Measurements from ENCODE around the gene GSN.

DNA sequence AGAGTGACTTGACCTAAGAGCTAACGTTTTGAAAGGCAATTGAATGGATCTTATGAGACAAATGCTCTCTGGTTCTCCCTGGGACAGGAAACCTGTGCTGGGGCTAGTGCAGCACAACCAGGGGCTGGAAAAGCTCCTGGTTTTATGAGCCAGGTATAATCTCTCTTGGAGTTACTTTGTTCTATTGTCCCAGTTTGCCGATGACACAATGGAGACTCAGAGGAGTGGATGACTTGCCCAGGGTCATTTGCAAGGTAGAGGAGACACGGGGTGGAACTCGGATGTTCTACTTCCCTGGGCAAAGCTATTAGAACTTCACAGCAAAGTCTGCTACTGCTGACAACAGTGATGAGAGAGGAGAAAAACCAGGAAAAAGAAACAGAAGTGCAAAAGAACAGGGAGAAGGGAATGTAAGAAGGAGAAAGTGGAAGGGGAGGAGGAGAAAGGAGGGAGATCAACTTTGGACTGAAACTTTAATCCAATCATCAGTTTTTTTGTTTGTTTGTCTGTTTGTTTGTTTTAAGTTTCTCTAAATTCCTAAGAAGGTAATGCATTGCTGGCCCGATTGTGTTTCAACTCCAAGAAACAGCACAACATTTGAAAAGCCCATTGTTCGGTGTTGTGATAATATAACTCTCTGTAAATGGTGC lies 7.4 kb upstream of the GSN start:
- no peak for TF ChIP-seq POLR2A (IDR thresholded peaks at IDR 0.05)
- TF ChIP-seq, protein P1, sequence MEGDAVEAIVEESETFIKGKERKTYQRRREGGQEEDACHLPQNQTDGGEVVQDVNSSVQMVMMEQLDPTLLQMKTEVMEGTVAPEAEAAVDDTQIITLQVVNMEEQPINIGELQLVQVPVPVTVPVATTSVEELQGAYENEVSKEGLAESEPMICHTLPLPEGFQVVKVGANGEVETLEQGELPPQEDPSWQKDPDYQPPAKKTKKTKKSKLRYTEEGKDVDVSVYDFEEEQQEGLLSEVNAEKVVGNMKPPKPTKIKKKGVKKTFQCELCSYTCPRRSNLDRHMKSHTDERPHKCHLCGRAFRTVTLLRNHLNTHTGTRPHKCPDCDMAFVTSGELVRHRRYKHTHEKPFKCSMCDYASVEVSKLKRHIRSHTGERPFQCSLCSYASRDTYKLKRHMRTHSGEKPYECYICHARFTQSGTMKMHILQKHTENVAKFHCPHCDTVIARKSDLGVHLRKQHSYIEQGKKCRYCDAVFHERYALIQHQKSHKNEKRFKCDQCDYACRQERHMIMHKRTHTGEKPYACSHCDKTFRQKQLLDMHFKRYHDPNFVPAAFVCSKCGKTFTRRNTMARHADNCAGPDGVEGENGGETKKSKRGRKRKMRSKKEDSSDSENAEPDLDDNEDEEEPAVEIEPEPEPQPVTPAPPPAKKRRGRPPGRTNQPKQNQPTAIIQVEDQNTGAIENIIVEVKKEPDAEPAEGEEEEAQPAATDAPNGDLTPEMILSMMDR (IDR thresholded peaks at IDR 0.05) = no peak

Measured in gastroesophageal sphincter (tissue), 3 donors.